Measurements from ENCODE around the gene SUSD2. TPM values are rescaled to one million over a fixed set of nuclear protein-coding genes. Genes with fewer than 3 reads are reported as not detected.

The SUSD2 gene
- polyA plus RNA-seq, 4 donors: 6.1 to 82.9 (median 11.3) TPM

- DNase-seq (no peak), FAIRE-seq (no peak)
- WGBS, 3 donors: 89 to 94% (median 92%) methylated on average over 10 of the region's 10 CpGs
- peak overlapping the region in 1 of 3 donors; percentile 7 for H3K27ac ChIP-seq (ENCODE audit: low read depth in 1 of 3, low read length in 2 of 3)
- H3K27me3 ChIP-seq (ENCODE audit: control insufficient read depth in 3 of 3, insufficient read depth in 3 of 3, low read length in 3 of 3): no peaks in the 10 kb centered on the region
- no peaks in the 10 kb centered on the region for H3K4me1 ChIP-seq (ENCODE audit: control insufficient read depth in 3 of 3, insufficient read depth in 2 of 3, low read depth in 1 of 3, low read length in 2 of 3)
- no peaks in the 10 kb centered on the region for H3K9me3 ChIP-seq (ENCODE audit: control insufficient read depth in 2 of 2, insufficient read depth in 1 of 2, low read depth in 1 of 2, low read length in 1 of 2)
- peaks cover 5 to 97% (median 28%) of the 10 kb centered on the region in 3 donors for H3K36me3 ChIP-seq (ENCODE audit: control insufficient read depth in 3 of 3, insufficient read depth in 2 of 3, low read depth in 1 of 3, low read length in 3 of 3)
- no peak overlapping the region for H3K4me3 ChIP-seq (ENCODE audit: low read depth in 1 of 3, low read length in 3 of 3)
Measured at GRCh38 chr22:24164243-24164642, 17.0 kb upstream of the SUSD2 start.

GRCh38 chr22:24164940-24165339, 16.3 kb upstream of the SUSD2 start:
- Histone ChIP-seq H3K4me1 (ENCODE audit: control insufficient read depth in 3 of 3, insufficient read depth in 2 of 3, low read depth in 1 of 3, low read length in 2 of 3) (no peaks in the 10 kb centered on the region), H3K36me3 (ENCODE audit: control insufficient read depth in 3 of 3, insufficient read depth in 2 of 3, low read depth in 1 of 3, low read length in 3 of 3) (peaks cover 5 to 97% (median 28%) of the 10 kb centered on the region in 3 donors), H3K4me3 (ENCODE audit: low read depth in 1 of 3, low read length in 3 of 3) (no peak overlapping the region), H3K27me3 (ENCODE audit: control insufficient read depth in 3 of 3, insufficient read depth in 3 of 3, low read length in 3 of 3) (no peaks in the 10 kb centered on the region), H3K27ac (ENCODE audit: low read depth in 1 of 3, low read length in 2 of 3) (peak overlapping the region in 1 of 3 donors; percentile 7), H3K9me3 (ENCODE audit: control insufficient read depth in 2 of 2, insufficient read depth in 1 of 2, low read depth in 1 of 2, low read length in 1 of 2) (no peaks in the 10 kb centered on the region)
- no peak for DNase-seq
- FAIRE-seq: no peak
- WGBS, 3 donors: 91 to 95% (median 93%) methylated on average over 6 of the region's 6 CpGs

GRCh38 chr22:24165673-24166072, 15.6 kb upstream of the SUSD2 start:
- H3K4me3 ChIP-seq (ENCODE audit: low read depth in 1 of 3, low read length in 3 of 3): no peak overlapping the region
- peaks cover 4 to 97% (median 28%) of the 10 kb centered on the region in 3 donors for H3K36me3 ChIP-seq (ENCODE audit: control insufficient read depth in 3 of 3, insufficient read depth in 2 of 3, low read depth in 1 of 3, low read length in 3 of 3)
- DNase-seq (no peak), FAIRE-seq (no peak)
- no peaks in the 10 kb centered on the region for H3K9me3 ChIP-seq (ENCODE audit: control insufficient read depth in 2 of 2, insufficient read depth in 1 of 2, low read depth in 1 of 2, low read length in 1 of 2)
- WGBS, 3 donors: 48 to 82% (median 69%) methylated on average over 5 of the region's 5 CpGs
- no peak overlapping the region for H3K27ac ChIP-seq (ENCODE audit: low read depth in 1 of 3, low read length in 2 of 3)
- H3K27me3 ChIP-seq (ENCODE audit: control insufficient read depth in 3 of 3, insufficient read depth in 3 of 3, low read length in 3 of 3): no peaks in the 10 kb centered on the region
- H3K4me1 ChIP-seq (ENCODE audit: control insufficient read depth in 3 of 3, insufficient read depth in 2 of 3, low read depth in 1 of 3, low read length in 2 of 3): no peaks in the 10 kb centered on the region

- Histone ChIP-seq H3K4me3 (ENCODE audit: low read depth in 1 of 3, low read length in 3 of 3) (no peak overlapping the region), H3K36me3 (ENCODE audit: control insufficient read depth in 3 of 3, insufficient read depth in 2 of 3, low read depth in 1 of 3, low read length in 3 of 3) (peaks cover 4 to 98% (median 30%) of the 10 kb centered on the region in 3 donors), H3K4me1 (ENCODE audit: control insufficient read depth in 3 of 3, insufficient read depth in 2 of 3, low read depth in 1 of 3, low read length in 2 of 3) (no peaks in the 10 kb centered on the region), H3K27me3 (ENCODE audit: control insufficient read depth in 3 of 3, insufficient read depth in 3 of 3, low read length in 3 of 3) (no peaks in the 10 kb centered on the region), H3K9me3 (ENCODE audit: control insufficient read depth in 2 of 2, insufficient read depth in 1 of 2, low read depth in 1 of 2, low read length in 1 of 2) (no peaks in the 10 kb centered on the region), H3K27ac (ENCODE audit: low read depth in 1 of 3, low read length in 2 of 3) (no peak overlapping the region)
- DNase-seq: no peak
- 95 to 99% (median 98%) methylated on average over 12 to 20 of the region's 20 CpGs for WGBS, 3 donors
- FAIRE-seq: no peak
Measured at GRCh38 chr22:24166811-24167210, 14.5 kb upstream of the SUSD2 start.

GRCh38 chr22:24169439-24170058, 11.7 kb upstream of the SUSD2 start:
- Histone ChIP-seq H3K4me1 (ENCODE audit: control insufficient read depth in 3 of 3, insufficient read depth in 2 of 3, low read depth in 1 of 3, low read length in 2 of 3) (no peaks in the 10 kb centered on the region), H3K36me3 (ENCODE audit: control insufficient read depth in 3 of 3, insufficient read depth in 2 of 3, low read depth in 1 of 3, low read length in 3 of 3) (peaks cover 17 to 94% (median 30%) of the 10 kb centered on the region in 3 donors), H3K4me3 (ENCODE audit: low read depth in 1 of 3, low read length in 3 of 3) (no peak overlapping the region), H3K27ac (ENCODE audit: low read depth in 1 of 3, low read length in 2 of 3) (no peak overlapping the region), H3K27me3 (ENCODE audit: control insufficient read depth in 3 of 3, insufficient read depth in 3 of 3, low read length in 3 of 3) (no peaks in the 10 kb centered on the region), H3K9me3 (ENCODE audit: control insufficient read depth in 2 of 2, insufficient read depth in 1 of 2, low read depth in 1 of 2, low read length in 1 of 2) (no peaks in the 10 kb centered on the region)
- no peak for FAIRE-seq
- WGBS, 3 donors: 85 to 90% (median 86%) methylated on average over 12 of the region's 12 CpGs
- no peak for DNase-seq

GRCh38 chr22:24170188-24170587, 11.1 kb upstream of the SUSD2 start:
- H3K4me3 ChIP-seq (ENCODE audit: low read depth in 1 of 3, low read length in 3 of 3): no peak overlapping the region
- no peaks in the 10 kb centered on the region for H3K27me3 ChIP-seq (ENCODE audit: control insufficient read depth in 3 of 3, insufficient read depth in 3 of 3, low read length in 3 of 3)
- H3K27ac ChIP-seq (ENCODE audit: low read depth in 1 of 3, low read length in 2 of 3): no peak overlapping the region
- DNase-seq (no peak), FAIRE-seq (no peak)
- no peaks in the 10 kb centered on the region for H3K4me1 ChIP-seq (ENCODE audit: control insufficient read depth in 3 of 3, insufficient read depth in 2 of 3, low read depth in 1 of 3, low read length in 2 of 3)
- H3K36me3 ChIP-seq (ENCODE audit: control insufficient read depth in 3 of 3, insufficient read depth in 2 of 3, low read depth in 1 of 3, low read length in 3 of 3): peaks cover 17 to 94% (median 25%) of the 10 kb centered on the region in 3 donors
- 87 to 96% (median 91%) methylated on average over 12 of the region's 12 CpGs for WGBS, 3 donors
- H3K9me3 ChIP-seq (ENCODE audit: control insufficient read depth in 2 of 2, insufficient read depth in 1 of 2, low read depth in 1 of 2, low read length in 1 of 2): no peaks in the 10 kb centered on the region

GRCh38 chr22:24170632-24171031, 10.7 kb upstream of the SUSD2 start:
- Histone ChIP-seq H3K27me3 (ENCODE audit: control insufficient read depth in 3 of 3, insufficient read depth in 3 of 3, low read length in 3 of 3) (no peaks in the 10 kb centered on the region), H3K9me3 (ENCODE audit: control insufficient read depth in 2 of 2, insufficient read depth in 1 of 2, low read depth in 1 of 2, low read length in 1 of 2) (no peaks in the 10 kb centered on the region), H3K4me1 (ENCODE audit: control insufficient read depth in 3 of 3, insufficient read depth in 2 of 3, low read depth in 1 of 3, low read length in 2 of 3) (no peaks in the 10 kb centered on the region), H3K27ac (ENCODE audit: low read depth in 1 of 3, low read length in 2 of 3) (no peak overlapping the region), H3K36me3 (ENCODE audit: control insufficient read depth in 3 of 3, insufficient read depth in 2 of 3, low read depth in 1 of 3, low read length in 3 of 3) (peaks cover 17 to 94% (median 24%) of the 10 kb centered on the region in 3 donors), H3K4me3 (ENCODE audit: low read depth in 1 of 3, low read length in 3 of 3) (no peak overlapping the region)
- FAIRE-seq (no peak), DNase-seq (no peak)
- WGBS, 3 donors: 88 to 98% (median 92%) methylated on average over 5 of the region's 5 CpGs

- no peak for FAIRE-seq
- Histone ChIP-seq H3K4me1 (ENCODE audit: control insufficient read depth in 3 of 3, insufficient read depth in 2 of 3, low read depth in 1 of 3, low read length in 2 of 3) (no peaks in the 10 kb centered on the region), H3K4me3 (ENCODE audit: low read depth in 1 of 3, low read length in 3 of 3) (no peak overlapping the region), H3K36me3 (ENCODE audit: control insufficient read depth in 3 of 3, insufficient read depth in 2 of 3, low read depth in 1 of 3, low read length in 3 of 3) (peaks cover 17 to 94% (median 26%) of the 10 kb centered on the region in 3 donors), H3K9me3 (ENCODE audit: control insufficient read depth in 2 of 2, insufficient read depth in 1 of 2, low read depth in 1 of 2, low read length in 1 of 2) (no peaks in the 10 kb centered on the region), H3K27me3 (ENCODE audit: control insufficient read depth in 3 of 3, insufficient read depth in 3 of 3, low read length in 3 of 3) (no peaks in the 10 kb centered on the region), H3K27ac (ENCODE audit: low read depth in 1 of 3, low read length in 2 of 3) (no peak overlapping the region)
- WGBS, 3 donors: 93 to 94% (median 93%) methylated on average over 8 to 12 of the region's 12 CpGs
- no peak for DNase-seq
Measured at GRCh38 chr22:24171822-24172221, 9.5 kb upstream of the SUSD2 start.

Data from small intestine (tissue), 7 donors.